ENCODE data around the gene CRBN. TPM values are rescaled to one million over a fixed set of nuclear protein-coding genes. Genes with fewer than 3 reads are reported as not detected.

Gene CRBN
- total RNA-seq, 1 experiment from 2014 or later, result 42.1 TPM

DNA sequence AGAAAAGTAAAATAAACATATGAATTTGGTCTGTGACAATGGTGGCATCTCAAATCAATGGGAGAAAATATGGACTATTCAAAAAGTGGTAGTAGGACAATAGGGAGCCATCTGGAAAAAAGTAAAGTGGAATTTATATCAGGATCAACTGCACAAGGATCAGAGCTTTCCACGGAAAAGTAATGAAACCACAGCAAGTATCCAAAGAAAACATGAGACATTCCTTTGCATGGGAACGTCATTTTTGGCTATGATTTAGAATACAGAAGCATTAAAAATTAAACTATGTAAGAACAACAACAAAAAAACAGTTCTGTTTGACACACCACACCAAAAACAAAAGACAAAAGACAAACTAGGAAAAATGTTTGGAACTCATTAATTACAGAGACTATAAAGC lies 18.7 kb downstream of the CRBN start:
- Histone ChIP-seq H3K4me1 (no peaks in the 10 kb centered on the region), H3K9me3 (no peaks in the 10 kb centered on the region), H3K27me3 (replicated peaks; ENCODE audit: control insufficient read depth, insufficient read depth, low read length) (no peaks in the 10 kb centered on the region), H3K36me3 (ENCODE audit: control insufficient read depth, insufficient read depth, low read length) (no peaks in the 10 kb centered on the region; the same call in none of the 2 replicates), H3K4me3 (ENCODE audit: low read depth, low read length) (no peak overlapping the region)
- Mint-ChIP-seq H3K4me3 (ENCODE audit: unreplicated experiment) (no peak overlapping the region), H3K36me3 (ENCODE audit: insufficient read depth, unreplicated experiment) (peaks cover 32% of the 10 kb centered on the region), H3K9me3 (ENCODE audit: unreplicated experiment) (no peaks in the 10 kb centered on the region), H3K27ac (ENCODE audit: unreplicated experiment) (no peak overlapping the region), H3K4me1 (ENCODE audit: low read depth, unreplicated experiment) (no peaks in the 10 kb centered on the region), H3K27me3 (ENCODE audit: insufficient read depth, unreplicated experiment) (no peaks in the 10 kb centered on the region)
- no peak for DNase-seq
- ChIA-PET CTCF (no interaction called here), POLR2A (no interaction called here)
- BruUV-seq (replicated peaks), result no TSS peak
- intact Hi-C loops (cut with micrococcal nuclease; ENCODE audit: unreplicated experiment), result no loop called here
- TF ChIP-seq CTCF (IDR thresholded peaks at IDR 0.05; ENCODE audit: insufficient read depth in 1 of 2, low read depth in 1 of 2, low read length in 1 of 2, severe bottlenecking in 1 of 2, unreplicated experiment in 1 of 2), result no peak

GRCh38 chr3:3157484-3157883 lies 22.0 kb downstream of the CRBN start:
- H3K27me3 ChIP-seq (replicated peaks; ENCODE audit: control insufficient read depth, insufficient read depth, low read length), result no peaks in the 10 kb centered on the region
- Mint-ChIP-seq H3K27me3 (ENCODE audit: insufficient read depth, unreplicated experiment) (no peaks in the 10 kb centered on the region), H3K27ac (ENCODE audit: unreplicated experiment) (no peak overlapping the region), H3K9me3 (ENCODE audit: unreplicated experiment) (no peaks in the 10 kb centered on the region), H3K36me3 (ENCODE audit: insufficient read depth, unreplicated experiment) (peaks cover 44% of the 10 kb centered on the region), H3K4me1 (ENCODE audit: low read depth, unreplicated experiment) (no peaks in the 10 kb centered on the region), H3K4me3 (ENCODE audit: unreplicated experiment) (no peak overlapping the region)
- TF ChIP-seq CTCF (IDR thresholded peaks at IDR 0.05; ENCODE audit: insufficient read depth in 1 of 2, low read depth in 1 of 2, low read length in 1 of 2, severe bottlenecking in 1 of 2, unreplicated experiment in 1 of 2), result no peak
- H3K4me1 ChIP-seq, result no peaks in the 10 kb centered on the region
- no peaks in the 10 kb centered on the region for H3K9me3 ChIP-seq
- no peak overlapping the region for H3K4me3 ChIP-seq (ENCODE audit: low read depth, low read length)
- BruUV-seq (replicated peaks), result no TSS peak
- intact Hi-C loops (cut with micrococcal nuclease; ENCODE audit: unreplicated experiment), result no loop called here
- CTCF ChIA-PET, result no interaction called here
- no peak for DNase-seq
- POLR2A ChIA-PET, result no interaction called here
- no peaks in the 10 kb centered on the region; the same call in 1 of the 2 replicates for H3K36me3 ChIP-seq (ENCODE audit: control insufficient read depth, insufficient read depth, low read length)

DNA sequence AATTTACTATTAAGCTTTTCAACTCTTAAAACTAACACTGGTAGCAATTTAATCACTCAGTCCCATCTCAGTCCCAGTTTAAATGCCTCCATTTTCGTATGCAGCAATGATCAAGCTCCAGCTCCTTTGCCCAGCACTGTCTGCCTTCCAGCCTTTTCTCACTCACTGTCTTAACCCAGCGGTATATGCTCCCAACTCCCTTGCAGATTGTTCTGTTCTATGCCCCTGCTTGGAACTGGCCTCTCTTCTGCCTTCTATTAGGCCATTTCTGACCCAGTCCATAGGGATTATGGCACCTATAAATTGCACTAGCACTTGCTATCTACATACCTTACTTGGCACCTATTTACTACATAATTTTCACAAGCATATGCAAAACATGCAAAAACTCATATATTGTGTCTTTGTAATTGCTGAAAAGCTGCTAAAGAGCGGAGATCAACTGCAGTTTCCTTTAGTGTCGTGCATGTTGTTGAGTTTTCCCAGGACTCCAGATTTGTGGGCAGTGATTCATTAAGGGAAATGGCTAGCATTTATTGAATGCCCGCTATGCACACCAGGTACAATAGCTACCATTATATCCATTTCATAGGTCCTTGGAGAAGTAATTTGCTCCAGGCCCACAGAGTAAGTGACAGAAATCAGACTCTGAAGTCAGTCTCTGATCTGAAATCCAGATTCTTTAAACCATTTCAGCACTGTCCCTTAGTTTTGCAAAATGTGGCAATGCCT lies 24.4 kb downstream of the CRBN start:
- H3K36me3 Mint-ChIP-seq (ENCODE audit: insufficient read depth, unreplicated experiment), result peaks cover 65% of the 10 kb centered on the region
- no peak for DNase-seq
- ChIA-PET CTCF (no interaction called here), POLR2A (no interaction called here)
- BruUV-seq (replicated peaks), result no TSS peak
- no peaks in the 10 kb centered on the region for H3K9me3 Mint-ChIP-seq (ENCODE audit: unreplicated experiment)
- no peak for TF ChIP-seq CTCF (IDR thresholded peaks at IDR 0.05; ENCODE audit: insufficient read depth in 1 of 2, low read depth in 1 of 2, low read length in 1 of 2, severe bottlenecking in 1 of 2, unreplicated experiment in 1 of 2)
- H3K4me3 Mint-ChIP-seq (ENCODE audit: unreplicated experiment), result no peak overlapping the region
- intact Hi-C loops (cut with micrococcal nuclease; ENCODE audit: unreplicated experiment), result no loop called here
- no peaks in the 10 kb centered on the region; the same call in 1 of the 2 replicates for H3K36me3 ChIP-seq (ENCODE audit: control insufficient read depth, insufficient read depth, low read length)
- H3K4me3 ChIP-seq (ENCODE audit: low read depth, low read length), result no peak overlapping the region
- H3K27me3 Mint-ChIP-seq (ENCODE audit: insufficient read depth, unreplicated experiment), result no peaks in the 10 kb centered on the region
- peak overlapping the region; percentile 25 for H3K27ac Mint-ChIP-seq (ENCODE audit: unreplicated experiment)
- H3K4me1 Mint-ChIP-seq (ENCODE audit: low read depth, unreplicated experiment), result no peaks in the 10 kb centered on the region
- no peaks in the 10 kb centered on the region for H3K27me3 ChIP-seq (replicated peaks; ENCODE audit: control insufficient read depth, insufficient read depth, low read length)
- no peaks in the 10 kb centered on the region for H3K9me3 ChIP-seq
- H3K4me1 ChIP-seq, result no peaks in the 10 kb centered on the region
